ENCODE results near the gene C2orf76. TPM values are rescaled to one million over a fixed set of nuclear protein-coding genes. Genes with fewer than 3 reads are reported as not detected.

Gene C2orf76
- total and polyA plus RNA-seq, 2 experiments from 2014 or later, result 16.6 to 17.6 TPM

DNA sequence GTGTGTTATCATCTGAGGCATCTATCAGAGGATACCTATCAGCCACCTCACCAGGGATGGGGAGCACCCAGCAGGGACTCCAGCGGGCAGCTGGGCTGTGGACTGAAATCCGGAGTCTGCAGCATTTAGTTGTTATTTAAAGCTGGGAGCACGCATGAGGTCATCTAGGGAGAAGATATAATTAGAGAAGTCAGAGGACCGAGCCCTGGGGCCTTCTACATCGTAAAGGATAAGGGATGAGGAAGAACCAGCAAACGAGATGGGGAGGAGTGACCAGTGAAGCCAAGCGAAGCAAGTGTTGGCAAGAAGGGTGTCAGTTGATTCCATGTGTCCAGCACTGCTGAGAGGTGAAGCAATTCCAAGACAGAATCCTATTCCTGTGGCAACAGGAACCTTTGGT lies 72.7 kb downstream of the C2orf76 start:
- no peaks in the 10 kb centered on the region for H3K36me3 ChIP-seq (replicated peaks; ENCODE audit: insufficient read depth, low read depth)
- DNase-seq (ENCODE audit: low spot score), result no peak
- H3K27ac ChIP-seq, result no peak overlapping the region
- no peak overlapping the region for H2AFZ ChIP-seq
- no peak overlapping the region for H3K4me2 ChIP-seq
- H3K9me3 ChIP-seq (ENCODE audit: low read depth), result no peaks in the 10 kb centered on the region
- 85% methylated on average over 7 of the region's 7 CpGs for WGBS (ENCODE audit: low lambda C conversion rate, missing lambda C conversion rate)
- H3K9me2 ChIP-seq (replicated peaks; ENCODE audit: insufficient read depth), result no peaks in the 10 kb centered on the region
- H3K79me2 ChIP-seq, result no peaks in the 10 kb centered on the region
- H3K27me3 ChIP-seq, result no peaks in the 10 kb centered on the region
- TF ChIP-seq EZH2 (IDR thresholded peaks at IDR 0.05; ENCODE audit: borderline replicate concordance) (no peak), CTCF (IDR thresholded peaks at IDR 0.05; ENCODE audit: poor library complexity) (no peak), EZH2phosphoT487 (IDR thresholded peaks at IDR 0.05; ENCODE audit: low read depth, severe bottlenecking, unreplicated experiment) (no peak)
- no peaks in the 10 kb centered on the region for H3K4me1 ChIP-seq (ENCODE audit: insufficient read depth)
- H4K20me1 ChIP-seq (ENCODE audit: insufficient read depth, poor library complexity, severe bottlenecking), result no peaks in the 10 kb centered on the region
- no peak overlapping the region for H3K4me3 ChIP-seq

DNA sequence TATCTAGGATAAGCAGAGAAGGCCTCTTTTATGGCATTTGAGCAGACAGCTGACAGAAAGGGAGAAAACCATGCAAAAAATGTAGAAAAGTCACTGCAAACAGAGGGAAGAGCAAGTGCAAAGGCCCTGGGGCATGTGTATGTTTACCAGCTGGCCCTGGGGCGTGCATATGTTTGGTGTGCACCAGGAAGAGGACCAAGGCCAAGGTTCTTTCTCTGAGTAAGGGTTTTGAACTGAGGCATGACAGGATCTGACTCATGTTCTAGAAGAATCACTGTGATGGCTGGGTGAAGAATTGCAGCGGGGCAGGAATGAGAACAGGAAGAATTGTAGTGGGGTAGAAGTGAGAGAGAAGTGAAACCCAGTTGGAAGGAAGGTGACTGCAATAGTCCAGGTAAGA lies 73.4 kb downstream of the C2orf76 start:
- no peaks in the 10 kb centered on the region for H3K36me3 ChIP-seq (replicated peaks; ENCODE audit: insufficient read depth, low read depth)
- H3K4me1 ChIP-seq (ENCODE audit: insufficient read depth), result no peaks in the 10 kb centered on the region
- H3K27ac ChIP-seq, result no peak overlapping the region
- no peak overlapping the region for H2AFZ ChIP-seq
- no peak overlapping the region for H3K4me3 ChIP-seq
- WGBS (ENCODE audit: low lambda C conversion rate, missing lambda C conversion rate), result 98% methylated on average over 2 of the region's 2 CpGs
- TF ChIP-seq EZH2phosphoT487 (IDR thresholded peaks at IDR 0.05; ENCODE audit: low read depth, severe bottlenecking, unreplicated experiment) (no peak), CTCF (IDR thresholded peaks at IDR 0.05; ENCODE audit: poor library complexity) (no peak), EZH2 (IDR thresholded peaks at IDR 0.05; ENCODE audit: borderline replicate concordance) (no peak)
- H4K20me1 ChIP-seq (ENCODE audit: insufficient read depth, poor library complexity, severe bottlenecking), result no peaks in the 10 kb centered on the region
- H3K27me3 ChIP-seq, result no peaks in the 10 kb centered on the region
- H3K4me2 ChIP-seq, result no peak overlapping the region
- H3K9me3 ChIP-seq (ENCODE audit: low read depth), result no peaks in the 10 kb centered on the region
- no peak for DNase-seq (ENCODE audit: low spot score)
- no peaks in the 10 kb centered on the region for H3K9me2 ChIP-seq (replicated peaks; ENCODE audit: insufficient read depth)
- no peaks in the 10 kb centered on the region for H3K79me2 ChIP-seq

- Histone ChIP-seq H3K4me1 (ENCODE audit: insufficient read depth) (no peaks in the 10 kb centered on the region), H3K4me2 (peak overlapping the region; percentile 37), H3K4me3 (no peak overlapping the region), H3K27me3 (no peaks in the 10 kb centered on the region), H2AFZ (no peak overlapping the region), H3K9me2 (replicated peaks; ENCODE audit: insufficient read depth) (no peaks in the 10 kb centered on the region), H3K9me3 (ENCODE audit: low read depth) (no peaks in the 10 kb centered on the region), H3K27ac (no peak overlapping the region), H3K36me3 (replicated peaks; ENCODE audit: insufficient read depth, low read depth) (no peaks in the 10 kb centered on the region), H4K20me1 (ENCODE audit: insufficient read depth, poor library complexity, severe bottlenecking) (no peaks in the 10 kb centered on the region), H3K79me2 (no peaks in the 10 kb centered on the region)
- peak; percentile 28 for DNase-seq (ENCODE audit: low spot score)
- WGBS (ENCODE audit: low lambda C conversion rate, missing lambda C conversion rate), result 42% methylated on average over 8 of the region's 8 CpGs
- TF ChIP-seq EZH2phosphoT487 (IDR thresholded peaks at IDR 0.05; ENCODE audit: low read depth, severe bottlenecking, unreplicated experiment), result no peak
- no peak for TF ChIP-seq EZH2 (IDR thresholded peaks at IDR 0.05; ENCODE audit: borderline replicate concordance)
- TF ChIP-seq CTCF (IDR thresholded peaks at IDR 0.05; ENCODE audit: poor library complexity), result peak; percentile 2
These were observed 74.4 kb downstream of the C2orf76 start for GRCh38 chr2:119292226-119292625.

All from hepatocyte (in vitro differentiated cells).